NCI-H82 (cell line): ENCODE measurements around the gene TUBA1C.
"Not testable (repeated sequence)": the region's sequence is repeated elsewhere in the genome, so short reads cannot be mapped to it uniquely, and the experiment has no call there.

Experiments used
- DNase-seq: peaks from one replicate; lab custom pipeline; 2025; lab: John Stamatoyannopoulos, UW

Gene TUBA1C

DNA sequence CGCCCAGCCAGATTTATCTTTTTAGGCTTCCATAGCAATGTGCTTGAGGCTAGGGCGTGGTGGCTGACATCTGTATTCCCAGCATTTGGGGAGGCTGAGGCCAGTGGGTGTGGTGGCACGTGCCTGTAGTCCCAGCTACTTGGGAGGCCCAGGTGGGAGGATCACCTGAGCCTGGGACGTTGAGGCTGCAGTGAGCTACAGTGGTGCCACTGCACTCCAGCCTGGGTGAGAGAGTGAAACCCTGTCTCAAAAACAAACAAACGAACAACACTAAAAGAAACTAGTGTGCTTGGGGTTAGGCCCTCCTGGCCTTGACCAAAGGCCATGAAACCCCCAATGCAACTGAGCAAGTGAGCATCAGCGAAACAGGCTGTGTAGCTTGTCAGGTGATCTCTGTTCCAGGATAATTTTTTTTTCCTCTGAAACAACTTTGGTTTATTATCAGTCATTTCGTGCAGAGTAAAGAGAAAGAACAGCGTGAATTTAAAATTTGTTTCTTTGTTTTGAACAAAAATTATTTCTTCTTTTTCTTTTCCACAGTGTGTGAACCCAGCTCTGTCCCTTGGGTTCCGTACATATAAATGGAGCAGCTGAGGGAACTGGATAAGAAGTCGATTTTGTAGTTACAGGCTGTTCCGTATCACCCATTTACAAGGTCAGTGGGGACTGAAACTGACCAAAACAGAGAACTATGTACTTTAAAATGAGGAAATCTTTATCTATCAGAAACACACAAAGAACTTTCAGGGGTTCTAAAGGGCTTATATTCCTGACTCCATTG, 8.8 kb upstream of the TUBA1C start:
- no peak for DNase-seq

DNA sequence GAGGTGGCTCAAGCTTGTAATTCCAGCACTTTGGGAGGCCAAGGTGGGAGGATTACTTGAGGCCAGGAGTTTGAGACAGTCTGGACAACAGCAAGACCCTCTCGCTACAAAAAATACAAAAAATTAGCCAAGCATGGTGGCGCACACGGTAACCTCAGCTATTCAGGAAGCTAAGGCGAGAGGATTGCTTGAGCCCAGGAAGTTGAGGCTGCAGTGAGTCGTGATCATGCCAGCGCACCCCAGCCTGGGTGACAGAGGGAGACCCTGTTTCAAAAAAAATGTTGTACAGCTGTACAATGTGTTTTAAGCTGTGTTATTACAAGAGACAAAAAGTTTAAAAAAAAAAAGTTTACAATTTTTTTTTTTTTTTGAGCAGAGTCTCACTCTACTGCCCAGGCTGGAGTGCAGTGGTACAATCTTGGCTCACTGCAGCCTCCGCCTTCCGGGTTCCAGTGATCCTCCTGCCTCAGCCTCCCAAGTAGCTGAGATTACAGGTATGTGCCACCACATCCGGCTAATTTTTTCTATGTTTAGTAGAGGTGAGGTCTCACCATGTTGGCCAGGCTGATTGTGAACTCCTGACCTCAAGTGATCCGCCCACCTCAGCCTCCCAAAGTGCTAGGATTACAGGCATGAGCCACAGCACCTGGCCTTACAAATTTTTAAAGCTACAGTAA, 7.2 kb upstream of the TUBA1C start:
- not testable (repeated sequence) for DNase-seq

DNA sequence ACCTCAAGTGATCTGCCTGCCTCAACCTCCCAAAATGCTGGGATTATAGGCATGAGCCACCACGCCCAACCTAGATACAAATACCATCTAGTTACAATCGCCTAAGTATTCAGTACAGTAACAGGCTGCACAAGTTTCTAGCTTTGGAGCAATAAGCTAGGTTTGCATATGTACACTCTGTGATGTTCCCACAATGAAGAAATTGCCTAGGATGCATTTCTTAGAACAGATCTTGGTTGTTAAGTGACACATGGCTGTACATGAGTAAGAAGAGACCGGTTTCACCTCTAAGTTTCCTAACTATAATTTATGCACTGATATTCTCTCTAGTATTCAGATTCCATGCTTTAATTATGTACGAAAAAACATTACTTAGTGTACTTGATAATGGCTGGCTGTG, 5.4 kb upstream of the TUBA1C start:
- DNase-seq: no peak

- no peak for DNase-seq
Observed at GRCh38 chr12:49260166-49260565, 4.7 kb upstream of the TUBA1C start.

DNA sequence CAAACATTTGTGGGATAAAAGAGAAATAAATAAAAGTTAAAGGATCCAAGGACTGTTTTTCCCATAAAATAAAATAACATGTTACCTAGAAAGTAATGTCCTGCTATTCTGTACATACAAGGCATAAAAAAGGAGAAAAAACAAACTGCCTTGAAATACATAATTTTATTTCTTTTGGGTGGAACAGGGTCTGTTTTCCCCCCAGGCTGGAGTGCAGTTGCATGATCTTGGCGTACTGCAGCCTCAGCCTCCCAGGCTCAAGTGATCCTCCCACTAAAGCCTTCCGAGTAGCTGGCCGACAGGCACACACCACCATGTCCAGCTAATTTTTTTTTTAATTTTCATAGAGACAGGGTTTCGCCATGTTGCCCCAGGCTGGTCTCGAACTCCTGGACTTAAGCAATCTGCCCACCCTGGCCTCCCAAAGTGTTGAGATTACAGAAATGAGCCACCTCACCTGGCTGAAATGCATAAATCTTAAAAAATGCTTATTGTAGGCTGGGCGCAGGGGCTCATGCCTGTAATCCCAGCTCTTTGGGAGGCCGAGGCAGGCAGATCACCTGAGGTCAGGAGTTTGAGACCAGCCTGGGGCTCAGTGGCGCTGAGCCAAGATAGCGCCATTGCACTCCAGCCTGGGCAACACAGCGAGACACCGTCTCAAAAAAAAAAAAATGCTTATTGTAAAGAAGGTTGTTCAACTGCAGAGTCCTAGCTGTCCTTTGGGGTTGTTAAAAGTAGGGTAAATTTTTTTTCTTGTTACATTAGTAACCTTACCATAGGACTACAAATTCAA, 4.1 kb upstream of the TUBA1C start:
- DNase-seq: no peak

GRCh38 chr12:49261721-49262120, 3.2 kb upstream of the TUBA1C start:
- no peak for DNase-seq

DNA sequence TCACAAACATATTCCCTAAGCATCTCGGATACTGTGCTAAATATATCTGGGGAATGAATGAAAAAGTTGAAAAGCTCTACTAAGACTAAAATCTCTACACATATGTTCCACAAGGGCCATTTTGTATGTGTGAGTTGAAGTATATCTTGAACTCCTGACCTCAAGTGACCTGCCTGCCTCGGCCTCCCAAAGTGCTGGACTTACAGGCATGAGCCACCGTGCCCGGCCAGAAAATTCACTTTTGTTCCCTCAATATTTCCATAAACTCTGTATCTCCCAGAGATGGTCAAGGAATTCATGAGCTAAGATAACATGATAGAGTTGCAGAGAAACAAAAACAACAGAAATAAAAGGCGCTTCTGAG, 1.5 kb upstream of the TUBA1C start:
- DNase-seq: no peak

DNA sequence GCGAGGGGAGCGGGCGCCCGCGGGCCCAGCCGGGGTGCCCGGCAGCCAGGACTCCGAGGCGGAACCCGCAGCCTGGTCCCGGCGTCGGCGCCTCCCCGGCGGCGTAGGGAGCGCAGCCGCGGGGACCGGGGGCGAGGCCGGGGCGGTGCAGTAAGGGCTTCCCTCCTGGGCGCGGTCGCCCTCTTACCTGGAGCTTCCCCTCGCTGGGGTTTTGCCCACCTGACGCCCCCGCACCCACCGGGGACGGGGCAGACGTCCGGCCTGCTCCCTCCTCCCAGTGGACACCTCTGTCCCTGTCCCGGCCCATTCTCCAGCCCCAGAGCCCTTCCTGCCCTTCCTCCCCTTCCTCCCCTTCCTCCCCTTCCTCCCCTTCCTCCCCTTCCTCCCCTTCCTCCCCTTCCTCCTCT, 413 bp upstream of the TUBA1C start:
- no peak for DNase-seq

- DNase-seq: not testable (repeated sequence)
Observed at GRCh38 chr12:49269191-49269590, 4.3 kb downstream of the TUBA1C start.

- no peak for DNase-seq
Observed at GRCh38 chr12:49272790-49273725, 8.2 kb downstream of the TUBA1C start.

GRCh38 chr12:49273726-49274395, 9.0 kb downstream of the TUBA1C start:
- no peak for DNase-seq

- DNase-seq: no peak
Observed at GRCh38 chr12:49274396-49275069, 9.7 kb downstream of the TUBA1C start.

- no peak for DNase-seq
Observed at GRCh38 chr12:49276304-49277290, 11.7 kb downstream of the TUBA1C start.

GRCh38 chr12:49277466-49277865, 12.6 kb downstream of the TUBA1C start:
- no peak for DNase-seq

GRCh38 chr12:49279706-49280159, 14.9 kb downstream of the TUBA1C start:
- peak; percentile 77 for DNase-seq

DNA sequence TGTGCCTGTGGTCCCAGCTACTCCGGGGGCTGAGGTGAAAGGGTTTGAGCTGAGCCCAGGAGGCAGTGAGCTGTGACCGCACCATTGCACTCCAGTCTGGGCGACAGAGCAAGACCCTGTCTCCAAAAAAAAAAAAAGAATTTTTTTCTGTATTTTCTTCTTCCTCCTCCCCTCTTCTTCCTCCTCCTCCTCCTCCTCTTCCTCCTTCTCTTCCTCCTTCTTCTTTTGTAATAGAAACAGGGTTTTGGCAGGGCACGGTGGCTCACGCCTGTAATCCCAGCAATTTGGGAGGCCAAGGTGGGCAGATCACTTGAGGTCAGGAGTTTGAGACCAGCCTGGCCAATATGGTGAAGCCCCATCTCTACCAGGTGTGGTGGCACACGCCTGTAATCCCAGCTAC, 15.7 kb downstream of the TUBA1C start:
- DNase-seq: not testable (repeated sequence)

DNA sequence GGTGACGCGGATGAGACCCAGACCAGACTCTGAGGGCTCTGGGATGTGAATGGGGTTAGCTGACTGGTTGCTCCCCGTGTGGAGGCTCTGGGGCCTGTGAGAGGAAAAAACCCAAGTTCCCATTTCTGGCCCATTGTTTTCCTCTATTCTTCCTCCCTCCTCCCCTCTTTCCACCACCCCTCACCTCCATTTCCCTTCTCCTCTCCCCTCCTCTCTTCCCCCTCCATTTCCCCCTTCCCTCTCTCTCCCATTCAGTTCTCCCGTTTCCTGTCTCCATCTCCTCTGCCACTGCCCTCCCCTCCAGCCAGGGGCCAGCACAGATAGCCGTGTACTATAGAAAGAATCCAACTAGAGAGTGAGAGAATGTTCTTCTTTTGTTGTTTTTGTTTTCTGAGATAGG, 17.4 kb downstream of the TUBA1C start:
- DNase-seq: no peak

DNA sequence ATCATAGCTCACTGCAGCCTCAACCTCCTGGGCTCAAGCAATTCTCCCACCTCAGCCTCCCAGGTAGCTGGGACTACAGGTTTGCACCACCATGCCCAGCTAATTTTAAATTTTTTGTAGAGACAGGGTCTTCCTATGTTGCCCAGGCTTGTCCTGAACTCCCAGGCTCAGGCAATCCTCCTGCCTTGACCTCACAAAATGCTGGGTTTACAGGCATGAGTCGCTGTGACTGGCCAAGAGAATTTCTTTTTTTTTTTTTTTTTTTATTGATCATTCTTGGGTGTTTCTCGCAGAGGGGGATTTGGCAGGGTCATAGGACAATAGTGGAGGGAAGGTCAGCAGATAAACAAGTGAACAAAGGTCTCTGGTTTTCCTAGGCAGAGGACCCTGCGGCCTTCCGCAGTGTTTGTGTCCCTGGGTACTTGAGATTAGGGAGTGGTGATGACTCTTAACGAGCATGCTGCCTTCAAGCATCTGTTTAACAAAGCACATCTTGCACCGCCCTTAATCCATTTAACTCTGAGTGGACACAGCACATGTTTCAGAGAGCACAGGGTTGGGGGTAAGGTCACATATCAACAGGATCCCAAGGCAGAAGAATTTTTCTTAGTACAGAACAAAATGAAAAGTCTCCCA, 18.0 kb downstream of the TUBA1C start:
- DNase-seq: not testable (repeated sequence)
